ENCODE measurements around the gene GPLD1.

The GPLD1 gene

GRCh38 chr6:24378473-24379097, 110.8 kb downstream of the GPLD1 start:
- no peak for DNase-seq
